Right kidney (tissue), 1 donor: ENCODE results near the gene PRSS48.
"Not testable (repeated sequence)": the region's sequence is repeated elsewhere in the genome, so short reads cannot be mapped to it uniquely, and the experiment has no call there.

Experiments used
- DNase-seq: peaks from one replicate; pipeline ENCODE4 v3.0.0-alpha.2; 2016

Gene PRSS48

DNA sequence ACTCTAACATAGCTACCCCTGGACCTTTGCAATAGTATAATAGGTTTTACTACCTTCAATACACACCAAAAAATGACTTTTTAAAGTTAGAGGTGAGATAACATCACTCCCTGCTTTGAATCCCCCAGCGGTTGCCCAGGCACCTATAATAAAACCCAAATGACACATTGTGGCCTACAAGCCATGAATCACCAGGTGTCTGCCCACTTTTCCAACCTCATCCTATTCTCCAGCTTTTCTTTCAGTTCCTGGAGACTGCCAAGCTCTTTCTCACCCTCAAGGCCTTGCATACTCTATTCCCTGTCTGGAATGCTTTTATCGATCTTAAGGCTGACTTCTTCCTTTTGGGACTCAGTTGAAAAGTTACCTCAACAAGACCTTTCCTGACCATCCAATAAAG is 16.4 kb upstream of the PRSS48 start:
- no peak for DNase-seq

GRCh38 chr4:151263455-151263854 is 13.5 kb upstream of the PRSS48 start:
- no peak for DNase-seq

DNA sequence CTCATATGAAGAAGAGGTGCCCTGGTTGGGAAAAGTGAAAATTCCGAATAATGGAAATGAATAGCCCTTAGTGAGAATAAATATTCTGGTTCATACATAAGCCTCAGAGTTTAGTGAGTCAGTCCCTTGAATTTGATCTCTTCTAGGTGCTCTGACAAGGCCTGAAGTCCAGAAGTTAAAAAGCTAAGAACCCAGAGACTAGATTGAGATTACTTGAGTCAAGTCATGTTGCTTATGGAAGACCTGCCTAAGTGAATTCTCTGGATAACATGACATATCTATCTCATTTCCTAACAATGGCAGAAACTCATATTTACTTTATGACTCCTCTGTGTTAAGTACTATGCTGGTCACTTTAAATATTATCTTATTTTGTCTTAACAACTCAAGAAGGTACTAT is 10.5 kb upstream of the PRSS48 start:
- DNase-seq = no peak

DNA sequence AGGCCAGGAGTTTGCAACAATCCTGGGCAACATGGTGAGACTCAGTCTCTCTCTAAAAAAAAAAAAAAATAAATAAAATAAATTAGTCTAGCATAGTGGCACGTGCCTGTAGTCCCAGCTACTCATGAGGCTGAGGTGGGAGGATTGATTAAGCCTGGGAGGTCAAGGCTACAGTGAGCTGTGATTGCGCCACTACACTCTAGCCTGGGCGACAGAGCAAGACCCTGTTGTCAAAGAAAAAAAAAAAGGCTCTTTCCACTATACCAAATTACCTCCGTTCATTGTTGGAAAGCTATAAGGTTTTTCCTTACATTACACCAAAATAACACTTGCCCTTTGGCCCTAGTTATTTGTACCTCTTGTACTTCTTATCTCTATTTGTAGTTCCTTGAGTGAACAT is 9.9 kb upstream of the PRSS48 start:
- DNase-seq = no peak

- no peak for DNase-seq
Measured at GRCh38 chr4:151267822-151268535, 9.0 kb upstream of the PRSS48 start.

DNA sequence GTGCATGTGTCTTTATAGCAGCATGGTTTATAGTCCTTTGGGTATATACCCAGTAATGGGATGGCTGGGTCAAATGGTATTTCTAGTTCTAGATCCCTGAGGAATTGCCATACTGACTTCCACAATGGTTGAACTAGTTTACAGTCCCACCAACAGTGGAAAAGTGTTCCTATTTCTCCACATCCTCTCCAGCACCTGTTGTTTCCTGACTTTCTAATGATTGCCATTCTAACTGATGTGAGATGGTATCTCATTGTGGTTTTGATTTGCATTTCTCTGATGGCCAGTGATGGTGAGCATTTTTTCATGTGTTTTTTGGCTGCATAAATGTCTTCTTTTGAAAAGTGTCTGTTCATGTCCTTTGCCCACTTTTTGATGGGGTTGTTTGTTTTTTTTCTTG is 8.1 kb upstream of the PRSS48 start:
- not testable (repeated sequence) for DNase-seq

- DNase-seq = no peak
Measured at GRCh38 chr4:151284534-151285245, 7.7 kb downstream of the PRSS48 start.

GRCh38 chr4:151287409-151287808 is 10.4 kb downstream of the PRSS48 start:
- DNase-seq = no peak

GRCh38 chr4:151291485-151291884 is 14.5 kb downstream of the PRSS48 start:
- no peak for DNase-seq

DNA sequence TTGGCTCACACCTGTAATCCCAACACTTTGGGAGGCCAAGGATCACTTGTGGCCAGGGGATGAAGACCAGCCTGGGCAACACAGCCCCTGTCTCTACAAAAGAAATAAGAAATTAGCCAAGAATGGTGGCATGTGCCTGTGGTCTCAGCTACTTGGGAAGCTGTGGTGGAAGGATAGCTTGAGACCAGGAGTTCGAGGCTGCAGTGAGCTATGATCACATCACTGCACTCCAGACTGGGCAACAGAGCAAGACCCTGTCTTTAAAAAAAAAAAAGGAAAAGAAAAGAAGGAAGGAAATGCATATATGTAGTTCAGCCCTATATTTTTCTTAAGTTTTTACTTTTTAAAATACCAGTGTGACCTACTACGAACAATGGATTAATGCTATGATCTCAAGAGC is 15.1 kb downstream of the PRSS48 start:
- DNase-seq = no peak

DNA sequence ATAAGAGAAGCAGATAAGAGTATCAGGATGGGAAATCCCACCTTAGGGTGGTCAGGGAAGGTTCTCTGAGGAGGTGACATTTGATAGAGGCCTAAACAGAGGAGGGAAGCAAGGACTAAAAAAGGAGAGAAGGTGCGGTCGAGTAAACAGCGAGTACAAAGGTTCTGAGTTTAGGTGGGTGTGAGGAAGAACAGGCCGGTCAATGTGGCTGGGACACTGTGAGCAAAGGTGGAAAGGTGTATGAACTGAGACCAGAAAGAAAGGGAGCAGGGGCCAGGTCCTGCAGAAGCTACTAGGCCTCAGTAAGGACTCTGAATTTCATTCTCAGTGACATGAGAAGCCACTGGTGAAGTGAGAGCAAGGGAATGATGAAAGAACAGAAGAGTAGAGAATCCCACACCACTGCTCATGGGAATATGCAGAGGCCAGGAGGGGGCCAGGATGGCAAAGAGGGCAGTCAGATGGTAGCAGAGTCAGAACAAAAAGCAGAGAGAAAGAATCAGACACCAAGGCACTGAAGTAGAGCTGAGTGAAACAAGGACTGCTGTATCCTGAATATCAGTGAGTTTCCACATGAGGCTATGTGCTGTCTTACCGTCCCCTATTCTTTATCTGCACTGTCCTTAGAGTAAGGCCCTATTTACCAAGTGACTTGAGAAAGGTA is 18.0 kb downstream of the PRSS48 start:
- DNase-seq = no peak

GRCh38 chr4:151296227-151296626 is 19.3 kb downstream of the PRSS48 start:
- DNase-seq = no peak

DNA sequence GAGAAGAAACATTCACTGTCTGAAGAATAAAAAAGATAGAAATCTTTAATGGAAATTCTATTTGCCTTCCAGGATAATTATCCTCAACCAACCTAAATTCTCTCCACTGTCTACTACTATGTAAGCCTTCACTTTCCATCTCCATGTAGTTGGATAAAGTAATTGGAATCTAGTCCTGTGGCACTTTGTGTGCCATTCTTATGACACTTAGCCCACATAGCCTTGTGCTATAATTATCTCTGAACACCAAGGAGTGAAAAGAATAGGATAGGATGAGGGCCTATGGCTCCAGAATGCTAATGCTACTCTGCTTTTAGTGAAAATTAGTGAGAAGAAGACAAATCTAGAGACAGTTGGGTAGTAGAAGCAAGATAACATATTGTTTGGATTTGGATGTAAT is 20.2 kb downstream of the PRSS48 start:
- no peak for DNase-seq

DNA sequence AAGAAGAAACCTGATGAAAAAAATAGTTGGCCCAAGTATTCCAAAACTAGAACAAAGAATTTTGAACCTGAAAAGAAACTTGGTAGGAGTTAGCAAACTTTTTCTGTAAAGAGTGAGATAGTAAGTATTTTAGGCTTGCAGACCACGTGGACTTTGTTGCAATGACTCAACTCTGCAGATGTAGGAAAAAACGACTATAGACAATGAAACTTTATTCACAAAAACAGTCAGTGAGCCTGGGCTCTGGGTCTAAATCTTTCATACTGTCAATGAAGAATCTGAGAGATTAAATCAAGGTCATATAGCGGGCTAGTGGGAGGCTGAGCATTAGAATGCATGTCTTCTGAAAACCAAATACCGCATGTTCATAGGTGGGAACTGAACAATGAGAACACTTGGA is 25.5 kb downstream of the PRSS48 start:
- no peak for DNase-seq

- no peak for DNase-seq
Measured at GRCh38 chr4:151304226-151304625, 27.3 kb downstream of the PRSS48 start.

DNA sequence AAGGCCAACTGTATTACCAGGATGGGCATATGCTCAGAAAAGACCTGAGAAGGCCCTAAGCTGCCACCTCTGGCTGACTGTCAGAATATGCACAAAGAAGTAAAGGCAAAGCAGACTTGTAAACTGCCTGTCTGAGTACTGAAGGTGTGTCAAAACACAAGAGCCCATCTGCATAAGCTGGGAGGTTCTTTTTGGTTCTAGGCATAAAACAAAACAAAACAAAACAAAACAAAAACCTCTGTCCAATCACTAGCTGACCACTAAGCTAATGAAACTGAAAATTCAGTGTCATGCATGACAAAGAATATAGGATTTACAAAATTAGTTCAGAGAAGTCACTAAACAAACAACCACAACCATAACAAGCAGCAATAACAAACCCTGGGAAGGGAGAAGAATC is 27.8 kb downstream of the PRSS48 start:
- no peak for DNase-seq

GRCh38 chr4:151310124-151310728 is 33.3 kb downstream of the PRSS48 start:
- DNase-seq = no peak

- no peak for DNase-seq
Measured at GRCh38 chr4:151313306-151314009, 36.5 kb downstream of the PRSS48 start.

- DNase-seq = no peak
Measured at GRCh38 chr4:151314010-151314355, 37.0 kb downstream of the PRSS48 start.

GRCh38 chr4:151314479-151314878 is 37.5 kb downstream of the PRSS48 start:
- no peak for DNase-seq

- DNase-seq = no peak
Measured at GRCh38 chr4:151315212-151315886, 38.4 kb downstream of the PRSS48 start.

DNA sequence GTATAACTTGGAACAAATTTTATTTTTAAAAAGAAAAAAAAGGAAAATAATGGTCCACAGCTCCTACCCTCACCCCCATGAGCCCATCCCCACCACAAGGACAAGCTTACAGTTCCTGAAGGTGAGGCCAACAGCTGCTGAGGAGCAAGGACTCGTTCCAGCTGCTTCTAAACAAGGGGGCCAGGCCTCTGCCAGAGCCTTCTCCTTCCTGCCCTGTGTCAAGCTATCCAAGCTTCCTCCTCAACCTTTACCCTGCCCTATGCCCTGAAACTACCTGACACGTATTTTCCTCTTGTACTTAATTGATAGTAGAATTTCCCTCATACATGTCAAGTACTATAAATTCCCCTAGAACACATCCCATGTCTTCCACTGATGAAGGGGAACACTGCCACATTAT is 39.7 kb downstream of the PRSS48 start:
- DNase-seq = no peak
